ENCODE measurements around the gene FOCAD.
A peak's percentile ranks its signal among the peaks of the same experiment; 100 is the strongest.
"Not testable (repeated sequence)": the region's sequence is repeated elsewhere in the genome, so short reads cannot be mapped to it uniquely, and the experiment has no call there.

Gene FOCAD

DNA sequence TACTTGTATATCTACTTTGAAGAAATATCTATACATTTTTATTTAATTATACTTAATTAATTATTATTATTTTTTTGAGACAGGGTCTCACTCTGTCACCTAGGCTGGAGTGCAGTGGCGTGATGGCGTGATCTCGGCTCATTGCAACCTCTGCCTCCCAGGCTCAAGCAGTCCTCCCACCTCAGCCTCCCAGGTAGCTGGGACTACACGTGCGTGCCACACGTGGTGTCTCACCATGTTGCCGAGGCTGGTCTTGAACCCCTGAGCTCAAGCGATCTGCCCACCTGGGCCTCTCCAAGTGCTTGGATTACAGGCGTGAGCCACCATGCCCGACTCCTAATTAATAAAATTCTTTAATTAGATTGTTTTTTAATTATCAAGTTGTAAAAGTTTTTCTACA lies 10.5 kb upstream of the FOCAD start:
- not testable (repeated sequence) for DNase-seq

DNA sequence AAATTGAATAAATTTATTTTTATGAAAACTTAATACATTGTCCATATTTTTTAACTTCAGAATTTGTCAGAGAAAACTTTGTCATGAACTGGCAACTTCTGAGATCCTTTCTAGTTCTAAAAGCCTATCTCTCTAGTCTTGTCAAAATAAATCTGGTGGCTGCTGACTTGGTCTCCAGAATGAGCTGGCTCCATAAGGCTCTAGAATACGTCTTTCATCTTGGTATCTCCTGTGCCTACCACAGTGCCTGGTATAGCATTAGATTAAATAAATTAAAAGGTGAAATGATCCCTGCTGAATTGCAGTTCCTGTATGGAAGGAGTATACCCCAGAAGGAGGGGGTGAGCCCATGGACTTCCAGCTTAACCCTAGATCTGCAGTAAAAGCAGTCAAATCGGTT lies 2.6 kb upstream of the FOCAD start:
- no peak for DNase-seq

DNA sequence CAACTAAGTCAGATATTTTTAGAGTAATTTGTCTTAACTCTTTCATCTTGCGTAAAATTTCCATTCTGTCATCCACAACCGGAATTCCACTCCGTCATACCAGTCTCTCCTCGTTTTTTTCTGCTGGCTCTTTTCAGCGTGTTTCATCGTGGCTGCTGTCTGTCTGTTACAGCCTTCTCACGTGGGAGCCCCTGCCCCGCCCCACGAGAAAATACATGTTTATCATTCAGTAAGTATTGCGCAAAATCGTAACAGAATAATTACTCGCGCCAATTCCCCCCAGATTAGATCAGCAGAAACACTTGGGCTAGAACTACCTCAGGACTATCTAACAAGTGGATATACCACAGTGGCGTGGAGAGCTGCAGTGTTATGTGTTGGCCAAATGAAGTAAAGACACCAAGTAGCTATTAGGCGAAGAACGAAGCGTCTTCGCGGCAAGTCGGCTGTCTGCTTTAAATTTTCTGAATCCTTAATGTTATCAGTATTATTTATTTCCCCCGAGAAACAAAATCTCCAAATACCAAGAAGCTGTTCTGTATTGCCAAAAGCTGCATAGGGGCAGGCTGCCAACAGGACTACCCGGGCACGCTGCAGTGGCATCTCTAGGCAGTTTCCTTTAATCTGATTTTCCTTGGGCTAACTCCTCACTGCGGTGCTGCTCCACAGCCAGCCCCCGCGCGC lies 566 bp upstream of the FOCAD start:
- DNase-seq, result peak in 1 of 4 experiments; percentile 16

DNA sequence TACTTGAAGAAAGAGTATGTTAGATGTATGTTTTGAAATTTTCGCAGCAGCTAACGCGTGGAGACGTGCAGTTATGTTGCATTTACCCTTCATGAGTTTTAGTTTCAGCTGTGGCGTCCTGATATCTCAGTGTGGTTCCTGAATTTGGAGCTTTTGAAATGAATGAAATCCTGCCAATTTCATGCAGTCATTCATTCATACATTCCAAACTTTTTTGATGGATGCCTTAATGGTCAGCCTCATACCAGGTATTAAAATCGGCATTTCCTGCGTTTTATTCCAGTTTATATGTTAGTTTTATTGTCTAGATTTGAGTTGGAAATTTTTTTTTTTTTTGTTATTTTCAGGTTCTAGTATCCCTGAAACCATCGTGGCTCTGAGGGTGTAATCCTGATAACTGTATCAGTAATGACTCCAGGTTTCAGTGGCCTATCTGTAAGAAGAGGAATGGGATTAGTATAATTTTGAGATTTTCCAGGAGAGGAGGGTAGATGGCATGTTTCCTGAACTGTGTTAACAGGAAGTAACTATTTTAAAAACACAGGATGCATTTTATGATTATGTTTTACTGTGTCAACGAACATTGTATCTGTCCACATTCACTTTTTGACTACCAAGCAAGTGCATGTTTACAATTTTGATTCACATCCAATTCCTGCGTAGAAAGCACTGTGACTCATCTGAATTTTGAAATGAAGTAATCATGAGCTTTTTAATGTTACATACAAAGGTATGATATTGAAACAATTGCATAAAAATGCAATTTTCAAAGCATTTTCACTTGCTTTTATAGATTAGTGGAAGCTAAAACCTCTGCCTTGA lies 1.0 kb downstream of the FOCAD start:
- no peak for DNase-seq

DNA sequence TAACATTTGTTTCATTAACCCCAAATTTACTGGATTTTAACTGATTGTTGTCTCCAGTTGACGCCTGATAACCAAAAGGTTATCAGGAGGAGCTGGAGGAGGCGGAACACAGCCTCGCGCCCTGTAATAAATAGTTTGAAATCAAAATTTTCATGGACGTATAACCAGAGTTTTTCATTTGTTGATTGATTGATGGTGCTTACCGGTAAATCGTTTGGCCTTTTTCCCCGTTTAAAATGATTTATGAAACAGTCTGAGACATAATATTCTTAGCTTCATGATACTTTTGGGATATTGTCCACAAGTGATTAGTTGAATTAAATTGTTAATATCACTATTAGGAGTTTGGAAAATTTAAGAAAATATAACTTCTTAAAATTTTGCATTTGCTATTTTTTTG lies 1.7 kb downstream of the FOCAD start:
- DNase-seq, result no peak

DNA sequence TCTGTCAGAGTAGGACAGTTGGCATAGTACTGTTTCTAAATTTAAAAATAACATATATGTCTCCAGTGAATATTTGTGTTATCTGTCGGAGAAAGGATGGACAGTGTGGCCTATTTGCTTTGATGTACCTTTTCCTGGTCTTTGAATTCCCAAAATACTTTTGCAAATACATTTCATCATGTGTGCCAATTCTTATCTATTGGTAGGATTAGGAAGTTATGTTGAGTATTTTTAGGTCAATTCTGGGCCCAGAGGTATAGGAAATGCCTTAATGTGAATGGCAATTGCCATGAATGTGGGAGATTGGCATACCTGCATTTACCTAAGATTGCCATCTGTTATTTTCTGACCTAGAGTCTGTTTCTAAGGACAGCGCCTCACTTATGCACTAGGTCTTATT lies 5.8 kb downstream of the FOCAD start:
- DNase-seq, result no peak

DNA sequence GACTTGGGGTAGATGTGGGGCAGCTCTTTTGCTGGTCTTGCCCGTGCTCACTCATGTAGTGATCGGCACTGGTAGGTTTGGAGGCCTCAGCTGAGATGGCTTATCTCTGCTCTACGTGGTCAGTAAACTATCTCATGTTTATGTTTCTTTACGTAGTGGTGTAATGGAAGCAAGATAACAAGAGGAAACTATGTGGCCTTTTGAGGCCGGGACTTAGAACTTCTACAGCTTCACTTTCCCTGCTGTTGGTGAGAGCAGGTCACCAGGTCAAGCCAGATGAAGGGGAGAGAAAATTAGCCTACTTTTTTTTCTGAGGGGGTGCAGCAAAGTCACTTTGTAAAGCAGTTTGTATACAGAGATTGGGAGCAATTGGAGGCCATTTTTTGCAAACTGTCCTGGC lies 8.5 kb downstream of the FOCAD start:
- no peak for DNase-seq

DNA sequence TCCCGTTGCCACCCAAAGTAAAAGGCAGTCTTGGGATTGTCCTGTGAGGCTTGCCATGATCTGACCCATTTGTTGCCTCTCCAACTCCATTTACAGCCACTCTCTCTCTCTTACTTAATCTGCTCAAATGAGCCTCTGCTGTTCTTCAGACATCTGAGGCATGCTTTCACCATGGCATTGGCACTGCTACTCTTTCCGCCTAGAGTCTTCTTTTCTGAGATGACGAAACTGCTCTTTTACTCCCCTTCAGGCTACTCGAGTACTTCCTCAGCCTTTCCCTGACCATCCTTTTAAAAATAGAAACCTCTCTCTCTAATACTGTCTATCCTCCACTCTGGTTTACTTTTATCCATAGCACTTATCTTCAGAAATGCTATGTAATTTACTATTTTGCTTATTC lies 9.0 kb downstream of the FOCAD start:
- no peak for DNase-seq

DNA sequence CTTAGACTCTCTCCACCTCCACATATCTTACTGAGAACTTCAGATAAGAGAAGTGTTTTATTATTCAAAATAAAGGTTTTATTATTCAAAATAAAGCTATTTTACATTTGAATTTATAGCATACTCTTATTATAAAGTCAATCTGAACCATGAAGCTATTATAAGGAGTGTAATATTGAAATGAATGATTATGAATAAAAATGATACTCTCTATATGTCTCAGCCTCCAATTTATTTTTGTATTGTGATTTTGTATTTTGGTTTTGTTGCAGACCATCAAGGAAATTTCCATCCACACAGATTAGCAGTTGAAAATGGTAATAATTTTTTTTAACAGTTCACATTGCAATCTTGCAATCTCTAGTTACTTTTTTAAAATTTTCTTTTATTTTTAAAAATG lies 10.2 kb downstream of the FOCAD start:
- DNase-seq, result no peak

DNA sequence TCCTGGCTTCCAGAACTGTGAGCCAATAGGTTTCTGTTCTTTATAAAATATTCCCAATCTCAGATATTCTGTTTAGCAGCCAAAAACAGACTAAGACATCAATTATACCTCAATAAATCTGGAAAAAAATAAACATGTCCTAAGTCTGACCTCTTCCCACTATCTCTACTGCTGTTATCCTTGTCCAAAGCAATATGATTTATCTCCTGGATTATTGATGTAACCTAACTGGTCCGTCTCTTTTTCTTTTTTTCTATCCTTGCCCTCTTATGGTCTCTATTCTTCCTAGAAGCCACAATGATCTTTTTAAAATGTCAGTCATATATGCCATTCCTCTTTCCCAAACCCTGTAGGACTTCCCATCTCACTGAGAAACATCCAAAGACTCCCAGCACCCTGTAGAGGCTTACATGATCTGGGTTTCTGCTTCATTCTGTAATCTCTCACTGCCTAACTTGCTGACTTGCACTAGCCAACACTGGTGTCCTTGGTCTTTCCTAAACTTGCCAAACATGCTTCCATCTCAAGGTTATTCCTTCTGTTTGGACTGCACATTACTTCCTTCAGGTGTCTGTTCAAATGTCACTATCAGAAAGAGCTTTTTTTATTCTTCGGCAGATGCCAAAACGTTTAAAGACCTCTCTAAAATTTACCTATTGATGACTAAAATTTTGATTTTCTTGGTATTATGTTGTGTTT lies 13.1 kb downstream of the FOCAD start:
- no peak for DNase-seq

DNA sequence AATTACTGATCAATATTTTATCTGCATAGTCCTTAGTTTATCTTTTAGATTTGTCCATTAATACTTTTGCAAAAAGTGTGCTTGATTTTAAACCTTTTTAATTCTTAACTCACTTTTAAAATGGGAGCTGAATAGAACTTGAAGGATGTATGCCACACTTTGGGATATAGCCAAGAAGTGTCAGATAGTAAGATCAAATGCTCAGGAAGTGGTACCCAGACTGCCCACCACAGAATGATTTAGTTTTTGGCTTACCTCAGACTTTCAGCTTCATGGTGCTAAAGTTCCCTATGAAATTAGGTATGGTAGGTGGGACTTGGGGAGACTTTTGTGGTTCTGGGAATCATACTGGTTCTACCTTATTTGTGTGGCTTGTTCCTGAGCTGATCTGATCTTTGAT lies 14.7 kb downstream of the FOCAD start:
- no peak for DNase-seq

DNA sequence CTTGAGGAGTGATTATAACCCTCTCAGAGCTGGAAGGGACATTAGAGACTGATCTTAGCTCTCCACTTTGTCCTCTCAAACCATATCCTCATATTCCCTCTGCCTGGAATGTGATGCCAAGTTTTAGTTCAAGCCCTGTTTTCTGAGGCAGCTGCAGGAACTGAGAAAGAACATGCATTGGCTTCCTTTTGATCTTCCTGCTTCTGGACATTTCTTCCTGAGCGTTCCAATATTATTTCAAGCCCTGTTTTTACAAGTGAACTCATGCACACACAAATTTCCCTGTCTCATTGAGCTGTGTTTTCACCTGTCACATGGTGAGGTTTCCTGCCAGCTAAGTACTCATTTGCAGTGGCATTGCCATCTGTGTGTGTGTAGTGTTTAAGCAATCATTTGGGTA lies 17.0 kb downstream of the FOCAD start:
- no peak for DNase-seq

DNA sequence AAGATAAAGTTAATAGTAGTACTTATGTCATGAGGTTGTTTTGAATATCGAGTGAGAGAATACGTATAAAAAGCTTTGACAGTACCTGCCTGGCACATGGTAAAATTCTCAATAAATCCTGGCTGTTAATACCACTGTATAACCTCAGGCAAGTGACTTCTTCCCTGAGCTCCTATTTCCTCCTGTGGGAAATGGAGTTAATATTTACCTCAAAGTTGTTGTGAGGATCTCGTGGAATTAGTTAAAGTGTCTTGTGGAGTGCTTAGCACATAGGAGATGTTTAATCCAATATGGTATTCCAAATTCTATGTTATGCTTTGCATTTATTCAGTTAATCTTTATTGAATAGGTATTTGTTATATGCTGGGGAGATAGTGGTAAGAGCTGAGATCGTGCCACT lies 18.5 kb downstream of the FOCAD start:
- DNase-seq, result no peak

DNA sequence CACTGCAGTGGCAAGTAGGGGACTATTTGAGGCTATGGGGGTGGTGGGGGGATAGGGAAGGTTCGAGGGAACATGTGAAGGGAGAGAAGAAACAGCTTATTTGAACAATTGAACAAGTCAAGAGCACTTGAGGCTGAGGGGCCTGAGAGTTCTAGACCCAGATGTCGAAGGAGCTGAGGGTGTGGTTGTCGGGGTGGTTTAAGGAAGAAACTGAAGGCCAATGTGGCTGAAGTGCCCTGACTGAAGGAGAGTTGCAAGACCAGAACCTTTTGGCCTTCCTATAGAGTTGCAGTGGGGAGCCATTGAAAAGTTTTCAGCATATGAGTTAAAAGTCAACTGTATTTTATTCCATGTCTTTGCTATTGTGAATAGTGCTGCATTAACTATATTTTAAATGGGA lies 19.1 kb downstream of the FOCAD start:
- no peak for DNase-seq

DNA sequence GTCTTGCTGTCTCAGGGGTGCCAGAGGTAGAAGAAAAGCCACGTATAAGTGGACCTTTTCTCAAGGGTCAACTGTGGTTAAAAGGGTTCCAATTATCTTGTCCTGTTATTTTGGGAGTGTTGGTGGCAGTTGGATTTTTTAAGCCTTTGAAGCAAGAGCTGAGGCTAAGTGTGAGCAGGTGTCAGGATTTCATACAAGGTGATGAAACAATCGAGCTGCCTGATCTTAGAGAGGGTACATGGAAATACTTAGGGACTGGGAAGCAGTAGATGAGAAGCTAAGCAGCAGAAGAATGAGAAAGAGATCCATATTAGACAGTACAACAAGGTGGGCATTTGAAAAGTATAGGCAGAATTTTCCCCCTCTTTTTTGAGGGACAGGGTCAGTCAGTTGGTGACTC lies 23.6 kb downstream of the FOCAD start:
- no peak for DNase-seq

DNA sequence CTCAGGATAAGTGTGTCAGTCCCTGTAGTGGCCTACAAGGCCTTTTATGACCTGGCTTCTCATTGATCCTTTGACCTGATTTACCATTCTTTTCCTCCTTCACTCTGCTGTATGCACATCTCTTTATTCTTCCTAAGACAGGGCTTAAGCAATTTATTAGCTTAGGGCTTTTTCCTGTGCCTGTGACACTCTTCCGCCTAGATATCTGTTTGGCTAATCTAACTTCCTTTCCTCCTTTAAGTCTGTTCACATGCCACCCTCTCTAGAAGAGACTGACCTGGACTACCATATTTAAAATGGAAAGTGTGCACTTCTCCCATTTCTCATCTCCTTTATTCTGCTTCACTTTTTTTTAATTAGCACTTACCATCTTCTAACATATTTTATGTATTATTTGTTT lies 29.1 kb downstream of the FOCAD start:
- no peak for DNase-seq

DNA sequence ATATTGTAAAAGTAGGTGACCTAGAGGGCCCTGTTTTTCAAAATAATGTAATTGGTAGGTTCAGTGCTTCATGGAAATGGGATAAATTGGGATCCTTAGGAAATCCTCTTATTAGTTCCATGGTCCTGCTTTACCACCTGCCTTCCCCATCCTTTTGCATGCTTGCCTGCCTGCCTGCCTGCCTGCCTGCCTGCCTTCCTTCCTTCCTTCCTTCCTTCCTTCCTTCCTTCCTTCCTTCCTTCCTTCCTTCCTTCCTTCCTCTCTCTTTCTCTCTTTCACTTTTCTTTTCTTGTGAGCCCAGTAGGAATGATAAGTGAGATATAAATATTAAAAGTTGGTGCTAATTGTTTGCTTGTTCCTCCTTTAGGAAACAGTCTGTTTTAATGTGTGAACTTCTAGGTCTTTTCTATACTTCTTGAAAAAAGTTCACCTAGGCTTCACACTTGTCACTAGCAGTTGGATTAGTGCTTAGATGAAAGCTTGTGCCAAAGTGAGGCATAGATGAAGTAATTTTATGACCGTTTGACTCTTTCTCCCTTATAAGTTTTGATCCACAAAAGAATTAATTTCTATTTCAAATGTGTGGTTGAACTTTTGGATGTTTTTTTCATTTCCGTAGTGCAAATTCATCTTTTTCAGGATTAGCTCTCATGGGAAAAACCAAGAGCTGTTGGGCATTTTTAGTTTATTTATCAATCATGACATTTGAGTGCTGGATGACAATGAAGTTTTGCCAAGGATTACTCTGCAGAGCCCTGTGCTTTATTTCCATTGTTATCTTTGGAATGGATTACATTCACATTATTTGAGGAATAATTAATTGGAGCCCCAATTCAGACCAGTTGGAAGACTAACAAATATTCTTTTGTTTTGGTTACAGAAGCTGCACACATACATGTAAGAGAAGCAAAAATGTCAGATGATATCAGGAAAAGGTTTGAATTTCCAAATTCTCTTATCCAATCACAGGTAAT lies 30.7 kb downstream of the FOCAD start:
- no peak for DNase-seq

DNA sequence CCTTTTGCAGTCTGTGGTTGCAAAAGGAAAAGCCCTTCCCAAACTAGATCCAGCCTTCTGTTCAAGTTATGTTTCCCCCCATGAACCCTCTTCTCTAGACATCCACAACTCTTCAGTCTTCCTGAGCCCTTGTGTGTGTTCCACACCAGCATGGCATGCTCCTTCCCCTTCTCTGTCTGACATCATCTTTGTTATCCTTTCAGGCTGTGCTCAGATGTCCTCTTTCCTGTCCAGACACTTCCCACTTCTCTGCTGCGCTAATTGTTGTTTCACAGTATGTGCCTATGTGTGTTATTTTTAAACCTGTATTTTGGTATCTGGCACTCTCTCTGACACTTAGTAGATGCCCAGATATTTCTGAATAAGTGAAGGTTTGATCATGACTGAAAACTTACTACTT lies 38.2 kb downstream of the FOCAD start:
- no peak for DNase-seq

DNA sequence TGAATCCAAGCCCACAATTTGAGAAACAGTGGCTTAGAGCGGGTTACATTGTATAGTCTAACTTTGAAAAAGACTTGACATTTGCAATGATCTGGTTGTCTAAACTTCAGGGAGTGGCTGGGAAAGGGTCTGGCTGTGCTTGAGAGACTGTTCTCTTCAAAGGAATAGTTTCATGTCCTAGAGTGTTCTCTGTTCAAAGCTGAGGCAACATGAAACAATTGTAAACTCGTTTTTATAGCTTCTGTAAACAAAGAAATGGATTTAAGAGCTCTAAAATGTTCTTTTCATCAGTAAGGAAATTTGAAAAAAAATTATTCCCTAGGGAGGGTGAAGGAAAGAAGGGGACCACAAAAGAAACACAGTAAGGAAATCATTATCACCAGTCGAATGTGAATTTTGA lies 41.6 kb downstream of the FOCAD start:
- DNase-seq, result no peak

DNA sequence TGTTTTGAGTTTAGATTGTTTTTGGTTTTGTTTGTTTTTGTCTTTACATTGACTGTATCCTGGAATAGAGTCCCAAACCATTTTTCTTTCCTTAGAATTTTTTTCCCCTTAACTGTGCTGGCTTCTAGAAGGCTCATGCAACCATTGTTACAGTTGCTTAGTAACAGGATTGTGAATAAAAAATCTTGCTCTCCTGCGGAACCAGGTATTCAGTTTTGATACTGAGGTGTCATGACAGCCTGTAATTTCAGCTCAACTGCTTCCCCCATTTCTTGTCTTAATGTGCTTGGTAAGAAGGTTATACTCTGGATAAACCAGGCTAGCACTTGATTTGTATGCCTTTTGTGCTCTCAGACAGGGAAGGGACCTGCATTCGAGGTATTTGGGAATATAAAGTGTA lies 42.1 kb downstream of the FOCAD start:
- DNase-seq, result no peak

DNA sequence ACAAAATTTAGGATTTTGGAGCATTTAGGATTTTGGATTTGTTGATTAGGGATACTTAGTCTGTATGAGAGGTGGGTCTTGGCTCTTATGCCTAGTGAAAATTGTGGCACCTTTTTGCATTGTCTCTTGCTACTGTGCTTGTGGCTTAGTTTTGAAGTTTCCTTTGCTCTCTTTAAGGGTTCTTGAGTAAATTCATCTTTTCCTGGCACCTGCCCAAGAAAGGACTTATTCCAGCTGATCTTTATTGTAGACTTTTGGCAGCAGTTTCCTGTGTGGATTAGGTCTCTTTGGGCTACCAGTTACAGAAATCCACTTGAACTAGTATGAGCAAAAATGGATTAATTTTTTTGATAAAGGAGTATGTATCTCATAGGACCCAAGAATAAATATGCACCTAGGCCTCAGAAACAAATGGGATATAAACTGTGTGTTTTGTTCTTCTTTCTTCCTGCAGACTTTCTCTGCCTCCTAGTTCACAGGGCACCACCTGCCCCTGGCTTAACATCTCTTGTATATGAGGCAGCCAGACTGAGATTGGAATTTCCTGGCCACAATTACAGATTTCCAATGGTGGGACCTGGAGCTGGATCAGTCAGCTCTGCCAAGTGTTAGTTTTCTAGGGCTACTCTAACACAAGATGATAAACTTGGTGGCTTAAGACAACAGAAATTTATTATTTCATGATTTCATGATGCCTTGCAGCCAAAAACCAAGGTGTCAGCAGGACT lies 44.6 kb downstream of the FOCAD start:
- DNase-seq, result no peak

DNA sequence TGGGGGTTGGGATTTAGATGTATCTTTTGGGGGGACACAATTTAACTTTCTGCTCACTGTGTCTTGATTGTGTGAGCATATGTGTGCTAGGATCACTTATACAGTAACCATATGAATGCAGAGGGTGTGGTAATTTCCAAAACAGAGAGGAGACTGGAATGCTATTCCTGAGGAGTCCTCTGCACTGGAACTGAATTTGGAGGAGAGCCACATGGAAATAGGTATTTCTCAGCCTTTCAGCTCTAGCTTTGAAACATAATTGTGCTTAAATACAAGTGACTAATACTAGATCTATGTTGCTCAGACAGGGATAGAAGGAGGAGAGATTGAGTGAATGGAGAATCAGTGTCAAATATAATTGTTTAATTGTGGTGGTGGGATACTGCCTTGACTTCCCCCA lies 45.5 kb downstream of the FOCAD start:
- no peak for DNase-seq
